ENCODE measurements around the gene INSR.

The INSR gene

DNA sequence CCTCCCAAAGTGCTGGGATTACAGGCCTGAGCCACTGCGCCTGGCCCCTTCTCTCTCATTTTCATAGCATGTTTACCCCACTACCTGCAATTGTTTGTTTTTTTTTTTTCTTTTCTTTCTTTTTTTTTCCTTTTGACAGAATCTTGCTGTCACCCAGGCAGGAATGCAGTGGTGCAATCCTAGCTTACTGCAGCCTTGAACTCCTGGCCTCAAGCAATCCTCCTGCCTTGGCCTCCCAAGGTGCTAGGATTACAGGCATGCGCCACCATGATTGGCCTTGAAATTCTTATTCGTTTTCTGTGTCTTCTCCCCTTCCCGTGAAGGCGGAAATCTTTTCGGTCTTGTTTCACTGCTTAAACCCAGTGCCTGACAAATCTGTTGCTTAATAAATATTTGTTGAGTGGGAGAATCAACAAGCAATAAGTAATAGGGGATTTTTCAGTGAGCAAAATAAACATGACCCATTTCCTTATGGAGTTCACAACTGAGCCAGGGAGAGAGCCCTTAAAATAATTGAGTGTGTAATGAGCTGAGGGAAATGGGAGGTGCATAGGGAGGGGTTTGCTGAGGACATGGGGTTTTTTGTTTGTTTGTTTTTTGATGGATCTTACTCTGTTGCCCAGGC, 1.8 kb upstream of the INSR start:
- DNase-seq (ENCODE audit: low read depth, low spot score), result no peak

DNA sequence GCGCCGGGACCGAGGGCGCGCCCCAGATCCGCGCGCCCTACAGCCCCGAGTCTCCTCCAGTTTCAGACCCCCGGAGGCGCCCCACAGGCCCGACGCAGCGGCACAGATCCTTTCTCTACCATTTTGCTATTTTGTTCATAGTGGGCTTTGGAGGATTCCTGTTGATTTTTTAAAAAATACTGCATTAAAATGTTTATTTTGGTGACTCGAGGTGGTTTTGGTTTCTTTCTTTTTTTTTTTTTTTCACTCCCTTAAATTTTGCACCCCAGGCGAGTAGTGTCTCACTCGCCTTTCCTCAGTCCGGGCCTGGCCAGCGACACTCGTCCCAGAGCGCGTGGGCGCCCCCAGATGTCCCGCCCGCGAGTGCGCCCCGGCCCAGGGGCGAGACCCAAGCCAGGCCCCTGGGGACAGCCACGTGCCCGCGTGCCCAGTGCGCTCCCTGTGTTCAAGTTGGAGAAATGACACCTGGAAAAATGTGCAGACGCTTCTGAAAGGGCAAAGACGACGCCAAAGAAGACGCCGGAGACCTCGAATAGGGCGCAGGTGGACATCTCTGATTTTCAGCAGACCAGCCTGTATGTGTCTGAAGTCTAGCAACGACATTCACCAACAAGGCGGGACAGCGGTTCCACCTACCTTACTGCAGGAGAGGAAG, 471 bp upstream of the INSR start:
- DNase-seq (ENCODE audit: low read depth, low spot score), result no peak

DNA sequence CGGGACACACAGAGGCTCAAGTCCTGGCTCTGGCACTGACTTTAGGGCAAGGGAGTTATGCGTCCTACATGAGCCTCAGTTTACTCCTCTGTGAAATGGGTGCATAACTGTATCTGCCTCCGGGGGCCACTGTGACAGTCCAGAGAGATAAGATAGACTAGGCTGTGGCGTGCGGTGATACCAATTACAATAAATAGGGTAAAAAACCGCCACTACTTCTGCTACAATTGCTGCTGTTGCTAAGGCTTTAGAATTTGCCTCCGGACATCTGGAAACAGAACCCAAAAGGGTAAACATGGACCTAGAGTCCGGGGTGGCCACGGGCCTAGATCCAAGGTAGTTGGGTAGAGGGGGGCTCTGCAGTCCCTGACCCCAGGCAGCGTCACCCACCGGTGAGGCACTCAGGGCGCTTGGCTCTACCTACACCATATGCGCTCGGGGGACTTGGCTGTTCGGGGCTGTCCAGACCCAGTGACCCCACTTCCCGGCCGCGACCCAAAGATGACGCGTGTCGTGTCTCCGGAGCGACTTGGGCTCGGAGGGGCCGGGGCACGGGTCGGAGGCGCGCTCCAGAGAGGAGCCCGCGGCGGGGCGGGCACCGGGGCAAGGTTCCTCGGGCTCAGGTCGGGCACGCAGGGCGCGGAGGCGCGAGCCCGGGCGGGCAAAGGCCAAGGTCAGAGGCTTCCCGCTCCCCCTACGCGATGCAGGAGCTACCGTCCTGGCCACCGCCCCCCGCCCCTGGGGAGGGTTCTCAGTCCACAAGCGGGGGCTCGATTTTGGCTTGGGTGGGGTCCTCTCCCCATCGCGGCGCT, 1.1 kb downstream of the INSR start:
- no peak for DNase-seq (ENCODE audit: low read depth, low spot score)

DNA sequence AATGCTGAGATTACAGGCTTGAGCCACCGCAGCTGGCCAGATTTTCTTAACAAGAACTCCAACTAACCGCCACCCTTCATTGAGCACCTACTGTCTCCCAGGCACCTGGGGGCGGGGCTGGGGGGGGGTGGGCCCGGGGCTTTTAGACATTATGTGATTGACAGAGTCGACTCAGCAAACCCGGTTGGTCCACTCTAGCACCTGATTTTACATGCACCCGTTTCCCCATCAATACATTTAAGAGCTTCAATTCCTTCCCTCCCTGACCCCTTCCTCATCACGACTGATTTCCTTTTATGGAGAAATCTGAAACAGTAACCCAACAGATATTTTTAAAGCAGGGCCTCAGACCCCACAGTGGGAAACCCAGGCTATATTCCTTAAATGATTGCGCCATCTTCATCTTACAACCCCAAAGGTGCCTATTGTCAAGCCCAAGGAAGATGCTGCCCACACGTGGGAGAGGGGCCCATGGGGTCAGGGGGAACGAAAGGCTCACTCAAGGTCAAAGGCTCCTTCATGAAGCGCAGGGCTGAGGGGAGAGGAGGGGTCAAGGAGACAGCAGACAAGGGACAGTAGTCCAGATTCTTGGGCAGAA, 1.8 kb downstream of the INSR start:
- DNase-seq (ENCODE audit: low read depth, low spot score), result no peak

DNA sequence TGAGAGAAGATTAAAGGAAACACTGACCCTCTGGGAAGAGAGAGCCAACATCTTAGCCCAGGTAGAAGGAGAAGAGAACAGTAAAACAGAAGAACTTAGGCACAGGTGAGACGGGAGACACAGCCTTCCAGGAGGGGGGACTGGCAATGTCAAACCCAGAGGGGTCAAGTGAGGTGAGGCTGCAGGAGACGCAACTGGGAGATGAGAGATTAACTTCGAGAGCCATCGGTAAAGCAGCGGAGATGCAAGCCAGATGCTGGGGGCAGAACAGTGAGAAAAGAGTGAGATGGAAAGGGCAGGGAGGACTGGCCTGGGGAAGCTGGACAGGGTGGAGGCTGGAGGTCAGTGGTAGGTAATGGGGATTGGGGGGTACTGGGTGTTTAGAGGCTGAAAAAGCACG, 5.2 kb downstream of the INSR start:
- DNase-seq (ENCODE audit: low read depth, low spot score), result no peak

DNA sequence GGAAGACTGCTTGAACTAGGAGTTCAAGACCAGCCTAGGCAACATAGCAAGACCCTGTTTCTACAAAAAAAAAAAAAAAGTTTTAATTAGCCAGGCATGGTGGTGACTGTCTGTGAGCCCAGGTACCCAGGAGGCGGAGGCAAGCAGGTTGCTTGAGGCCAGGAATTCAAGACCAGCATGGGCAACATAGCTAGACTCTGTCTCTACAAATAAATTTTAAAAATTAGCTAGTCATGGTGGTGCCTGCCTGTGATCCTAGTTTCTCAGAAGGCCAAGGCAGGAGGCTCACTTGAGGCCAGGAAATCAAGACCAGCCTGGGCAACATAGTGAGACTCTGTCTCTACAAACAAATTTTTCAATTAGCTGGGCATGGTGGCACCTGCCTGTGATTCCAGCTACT, 6.1 kb downstream of the INSR start:
- DNase-seq (ENCODE audit: low read depth, low spot score), result no peak

DNA sequence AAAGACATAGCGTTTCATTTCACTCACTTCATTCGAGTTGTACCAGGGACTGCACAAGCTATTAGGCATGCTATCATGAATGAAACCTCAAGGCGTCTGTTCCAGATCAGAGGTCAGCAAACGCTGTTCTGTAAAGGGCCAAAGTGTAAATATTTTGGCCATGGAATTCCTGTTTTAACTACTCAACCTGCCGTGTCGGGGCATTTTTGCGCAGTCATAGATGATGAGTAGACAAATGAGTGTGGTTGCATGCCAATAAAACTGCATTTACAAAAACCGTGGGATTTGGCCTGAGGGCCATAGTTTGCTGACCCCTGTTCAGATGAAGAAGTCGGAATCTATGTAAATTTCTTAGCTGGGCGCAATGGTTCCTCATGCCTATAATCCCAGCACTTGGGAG, 6.5 kb downstream of the INSR start:
- DNase-seq (ENCODE audit: low read depth, low spot score), result no peak

DNA sequence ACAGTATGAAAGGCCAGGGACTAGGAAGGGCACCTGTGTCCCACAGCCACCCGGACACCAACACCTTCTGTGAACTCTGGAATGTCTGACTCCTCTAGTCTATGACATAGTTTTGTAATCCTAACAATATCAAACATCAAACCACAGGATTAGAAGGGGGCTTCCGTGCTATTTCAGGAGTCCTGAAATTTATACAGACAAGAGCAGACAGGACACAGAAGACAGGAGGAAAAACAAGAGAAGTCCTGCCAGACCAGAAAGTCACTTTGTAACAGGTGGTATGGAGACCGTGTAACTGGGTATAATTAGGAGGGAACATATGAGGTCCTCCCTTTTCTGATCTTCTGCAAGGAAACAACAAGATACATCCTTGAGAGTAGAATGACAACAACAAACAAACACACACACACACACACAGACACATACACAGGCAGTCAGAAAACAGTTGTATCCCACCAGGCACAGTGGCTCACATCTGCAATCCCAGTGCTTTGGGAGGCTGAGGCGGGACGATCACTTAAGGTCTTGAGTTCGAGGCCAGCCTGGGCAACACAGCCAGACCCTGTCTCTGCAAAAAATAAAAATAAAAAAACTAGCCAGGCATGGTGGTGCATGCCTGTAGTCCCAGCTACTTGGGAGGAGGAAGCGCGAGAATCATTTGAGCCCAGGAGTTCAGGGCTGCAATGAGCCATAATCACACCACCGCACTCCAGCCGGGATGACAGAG, 13.1 kb downstream of the INSR start:
- no peak for DNase-seq (ENCODE audit: low read depth, low spot score)

DNA sequence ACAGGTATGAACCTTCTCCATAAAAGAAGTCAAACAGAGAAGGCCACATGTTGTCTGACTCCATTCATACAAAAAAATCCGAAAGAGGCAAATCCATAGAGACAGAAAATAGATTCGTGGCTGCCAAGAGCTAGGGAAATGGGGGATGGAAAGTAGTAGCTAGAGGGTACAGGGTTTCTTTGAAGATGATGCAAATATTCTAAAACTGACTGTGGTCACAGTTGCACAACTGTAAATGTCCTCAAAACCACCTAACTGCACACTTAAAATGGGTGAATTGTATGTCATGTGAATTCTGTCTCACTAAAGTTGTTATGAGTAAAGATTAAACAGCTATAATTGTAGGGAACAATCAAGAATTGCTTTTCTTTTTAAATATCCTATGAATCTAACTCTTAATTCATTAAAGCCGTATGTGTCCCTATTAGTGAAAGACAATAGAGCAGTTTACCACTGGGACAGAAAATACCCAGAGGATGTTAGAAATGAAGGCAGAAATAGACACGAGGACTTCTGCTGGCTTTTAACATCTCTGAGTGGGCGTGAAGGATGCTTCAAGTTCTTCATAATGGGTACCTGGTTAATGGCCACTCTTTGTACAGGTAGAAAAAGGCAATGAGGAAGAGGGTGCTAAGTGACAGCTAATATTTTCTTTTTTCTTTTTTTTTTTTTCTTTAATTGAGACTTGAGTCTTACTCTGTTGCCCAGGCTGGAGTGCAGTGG, 21.2 kb downstream of the INSR start:
- DNase-seq (ENCODE audit: low read depth, low spot score), result no peak

DNA sequence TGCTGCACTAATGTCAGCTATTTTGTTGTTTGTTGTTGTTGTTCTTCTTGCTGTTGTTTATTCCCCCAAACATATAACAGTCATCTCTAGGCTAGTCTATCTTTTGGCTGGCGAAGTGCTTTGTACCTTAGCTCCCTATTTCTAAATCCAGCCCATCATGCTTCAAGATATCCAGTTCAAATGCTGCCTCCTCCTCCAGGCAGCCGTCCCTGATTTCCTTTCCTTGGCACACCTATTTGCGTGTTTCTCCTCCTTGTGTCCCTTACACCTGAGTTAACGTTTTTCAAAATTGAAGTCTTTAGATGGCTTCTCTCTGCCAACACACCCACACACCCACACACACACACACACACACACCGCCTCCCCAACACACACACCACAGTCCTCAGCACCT, 25.5 kb downstream of the INSR start:
- DNase-seq (ENCODE audit: low read depth, low spot score), result no peak

DNA sequence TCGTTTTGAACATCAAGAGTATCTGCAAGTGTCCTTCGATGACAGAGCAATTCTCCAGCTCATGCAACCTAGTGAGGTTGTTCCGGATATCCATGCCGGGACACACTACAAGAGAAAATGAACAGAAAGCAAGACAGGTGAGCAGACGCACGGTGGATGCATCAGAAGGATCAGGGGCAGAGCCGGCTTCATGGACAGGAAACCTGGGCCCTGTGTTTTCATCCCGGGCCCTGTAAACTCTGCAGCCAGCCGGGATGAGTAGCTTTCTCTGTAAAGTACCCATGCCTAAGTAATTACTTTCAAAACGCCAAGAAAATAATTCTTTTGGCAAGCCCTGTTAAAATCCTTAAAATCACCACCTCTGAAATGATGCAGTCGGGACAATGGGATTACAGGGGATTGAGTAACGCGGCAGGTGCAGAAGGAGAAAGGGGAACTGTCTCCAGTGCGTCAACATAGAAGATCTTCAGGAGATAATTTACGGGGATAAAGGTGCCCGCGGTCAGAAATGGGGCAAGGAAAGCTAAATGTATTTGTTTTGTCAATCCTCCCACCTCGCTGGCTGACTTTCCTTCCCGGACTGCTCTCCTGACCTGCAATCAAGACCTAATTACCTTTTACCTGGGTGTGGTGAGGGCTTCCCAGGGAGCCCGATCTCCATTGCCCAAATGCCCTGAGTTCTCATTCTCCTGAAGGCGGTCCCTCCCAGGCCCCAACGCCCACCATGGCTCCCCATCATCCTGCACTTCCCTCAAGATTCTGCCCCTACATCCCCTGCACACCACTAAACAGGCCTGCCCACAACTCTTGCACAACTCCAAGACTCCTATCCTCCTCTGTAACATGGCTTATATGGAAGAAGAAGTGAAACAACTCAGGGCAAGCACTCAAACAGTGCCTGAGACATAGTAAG, 26.2 kb downstream of the INSR start:
- DNase-seq (ENCODE audit: low read depth, low spot score), result no peak

DNA sequence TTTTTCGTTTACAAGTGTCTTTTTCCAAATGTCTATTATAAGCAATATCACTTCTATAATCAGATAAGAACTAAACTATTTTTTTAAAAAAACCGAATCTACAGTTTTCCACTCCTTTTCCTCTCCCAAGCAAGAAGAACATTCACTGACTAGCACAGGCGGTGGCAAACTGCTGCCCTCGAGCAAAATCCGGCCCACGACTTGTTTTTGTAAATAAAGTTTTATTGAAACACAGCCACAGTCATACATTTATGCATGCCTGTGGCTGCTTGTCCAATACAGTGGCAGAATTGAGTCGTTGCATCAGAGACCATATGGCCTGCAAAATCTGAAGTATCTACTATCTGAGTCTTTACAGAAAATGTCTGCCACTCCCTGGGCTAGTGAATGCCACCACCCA, 27.4 kb downstream of the INSR start:
- DNase-seq (ENCODE audit: low read depth, low spot score), result no peak

DNA sequence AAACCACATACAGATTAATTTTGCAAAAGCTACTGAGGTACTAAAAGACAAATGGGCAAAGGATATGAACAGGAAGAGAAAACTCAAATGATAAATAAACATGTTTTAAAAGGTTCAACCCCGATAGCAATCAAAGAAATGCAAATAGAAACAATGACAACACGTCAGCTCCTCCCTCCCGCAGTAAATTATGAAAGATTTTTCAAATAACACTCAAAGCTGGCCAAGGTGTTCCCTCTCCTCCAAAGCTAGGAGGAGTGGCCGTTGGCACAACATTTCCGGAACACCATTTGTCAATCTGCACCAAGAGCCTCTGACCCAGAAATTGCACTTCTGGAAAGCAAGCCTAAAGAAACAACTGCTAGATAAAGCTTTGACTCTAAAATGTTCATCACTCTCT, 28.3 kb downstream of the INSR start:
- no peak for DNase-seq (ENCODE audit: low read depth, low spot score)

DNA sequence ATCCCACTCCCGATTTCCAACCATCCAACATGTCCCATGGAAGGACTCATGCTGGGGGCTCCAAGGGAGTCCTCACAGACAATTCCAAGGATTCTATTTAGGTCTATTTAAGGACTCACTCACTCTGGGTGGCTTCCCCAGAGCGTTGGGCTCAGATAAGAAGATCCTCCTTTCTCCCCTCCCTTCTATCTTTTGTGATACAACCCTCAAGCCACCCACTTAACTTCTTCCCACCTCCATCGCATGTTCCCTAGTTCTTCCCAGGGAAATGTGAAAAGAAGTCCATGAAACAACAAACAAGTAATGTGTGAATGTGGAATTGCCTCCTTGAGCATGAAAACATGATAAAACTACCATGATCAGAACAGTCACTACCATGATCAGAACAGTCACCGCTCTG, 29.4 kb downstream of the INSR start:
- DNase-seq (ENCODE audit: low read depth, low spot score), result no peak

DNA sequence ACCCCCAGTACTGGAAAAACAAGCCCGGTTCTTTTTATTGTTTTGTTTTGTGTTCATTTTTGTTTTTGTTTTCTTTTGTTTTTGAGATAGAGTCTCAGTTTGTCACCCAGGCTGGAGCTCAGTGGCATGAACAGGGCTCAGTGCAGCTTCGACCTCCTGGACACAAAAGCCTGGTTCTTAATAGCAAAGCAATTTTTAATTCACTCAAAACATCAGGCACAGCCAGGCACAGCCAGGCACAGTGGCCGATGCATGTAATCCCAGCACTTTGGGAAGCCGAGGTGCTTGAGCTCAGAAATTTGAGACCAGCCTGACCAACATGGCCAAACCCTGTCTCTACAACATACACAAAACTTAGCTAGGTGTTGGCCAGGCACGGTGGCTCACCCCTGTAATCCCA, 30.7 kb downstream of the INSR start:
- DNase-seq (ENCODE audit: low read depth, low spot score), result no peak

DNA sequence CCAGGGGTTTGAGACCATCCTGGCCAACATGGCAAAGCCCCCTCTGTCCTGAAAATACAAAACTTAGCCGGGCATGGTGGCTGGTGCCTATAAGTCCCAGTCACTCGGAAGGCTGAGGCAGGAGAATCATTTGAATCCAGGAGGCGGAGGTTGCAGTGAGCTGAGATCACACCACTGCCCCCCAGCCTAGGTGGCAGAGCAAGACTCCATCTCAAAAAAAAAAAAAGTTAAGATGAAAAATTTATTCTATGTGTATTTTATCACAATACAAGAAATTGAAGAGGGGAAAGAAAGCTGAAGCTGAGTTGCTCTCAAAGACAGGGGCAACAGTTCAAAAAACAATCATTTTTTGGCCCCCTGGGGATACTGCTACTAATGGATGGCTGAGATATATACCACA, 31.1 kb downstream of the INSR start:
- no peak for DNase-seq (ENCODE audit: low read depth, low spot score)

DNA sequence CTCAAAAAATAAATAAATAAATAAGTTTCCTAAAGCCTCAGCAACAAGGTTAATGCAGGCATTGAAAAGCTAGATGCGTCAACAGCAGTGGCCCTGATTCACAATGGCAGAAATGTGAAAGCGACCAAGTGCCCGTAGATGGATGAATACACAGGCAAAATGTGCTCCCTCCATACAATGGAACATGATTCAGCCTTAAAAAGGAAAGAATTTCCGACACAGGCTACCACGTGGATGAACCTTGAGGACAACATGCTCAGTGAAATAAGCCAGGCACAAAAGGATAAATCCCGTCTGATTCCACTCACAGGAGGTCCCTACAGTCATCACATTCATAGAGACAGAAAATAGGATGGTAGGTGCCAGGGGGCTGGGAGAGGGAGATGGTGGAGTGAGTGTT, 31.7 kb downstream of the INSR start:
- no peak for DNase-seq (ENCODE audit: low read depth, low spot score)

DNA sequence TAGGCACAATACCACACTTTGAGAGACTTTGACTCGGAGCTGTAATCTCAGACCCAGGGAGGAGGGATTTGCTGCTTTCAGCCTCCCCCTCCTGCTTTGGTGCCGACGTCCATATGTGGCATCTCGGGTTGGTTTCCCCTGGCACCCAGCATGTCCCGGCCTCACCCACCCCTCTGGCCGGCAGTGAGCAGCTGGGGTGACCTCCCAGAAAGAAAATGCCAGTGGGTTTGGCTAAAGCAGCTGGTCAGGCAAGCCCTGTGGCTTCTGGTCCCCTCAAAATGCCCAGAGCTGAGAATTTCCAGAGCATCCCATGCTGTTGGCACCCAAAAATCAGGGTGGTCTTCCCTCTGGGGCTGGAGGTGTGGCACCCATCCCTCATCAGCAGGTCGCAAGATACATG, 34.1 kb downstream of the INSR start:
- DNase-seq (ENCODE audit: low read depth, low spot score), result no peak

DNA sequence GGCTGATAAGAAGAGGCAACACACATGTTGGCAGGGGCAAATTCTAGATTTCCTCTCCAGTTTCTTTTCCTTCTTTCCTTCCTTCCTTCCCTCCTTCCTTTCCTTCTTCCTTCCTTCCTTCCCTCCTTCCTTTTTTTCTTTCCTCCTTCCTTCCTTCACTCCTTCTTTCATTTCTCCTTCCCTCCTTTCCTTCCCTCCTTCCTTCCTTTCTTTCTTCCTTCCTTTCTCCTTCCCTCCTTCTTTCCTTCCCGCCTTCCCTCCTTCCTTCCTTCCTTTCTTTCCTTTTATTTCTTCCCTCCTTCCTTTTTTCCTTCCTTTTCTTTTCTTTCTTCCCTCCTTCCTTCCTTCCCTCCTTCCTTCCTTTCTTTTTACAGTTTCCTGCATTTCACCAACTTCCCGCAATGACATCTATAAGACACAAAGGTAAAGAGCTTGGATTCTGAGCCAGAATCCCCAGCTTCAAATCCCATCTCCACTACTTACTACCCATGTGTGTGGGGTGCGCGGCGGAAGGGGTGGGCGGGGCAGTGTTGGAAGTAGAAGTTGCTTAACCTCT, 35.3 kb downstream of the INSR start:
- no peak for DNase-seq (ENCODE audit: low read depth, low spot score)

Measured in smooth muscle cell of the brain vasculature (primary cell).